GM18870 (cell line): ENCODE results near the gene ARX.

Source experiments
- ATAC-seq: cut with Tn5 transposase; IDR thresholded peaks from one replicate; pipeline ENCODE4 v1.9.1; 2021; ENCODE audit warnings: moderate library complexity; ENCODE audit not compliant: unreplicated experiment

Gene ARX

DNA sequence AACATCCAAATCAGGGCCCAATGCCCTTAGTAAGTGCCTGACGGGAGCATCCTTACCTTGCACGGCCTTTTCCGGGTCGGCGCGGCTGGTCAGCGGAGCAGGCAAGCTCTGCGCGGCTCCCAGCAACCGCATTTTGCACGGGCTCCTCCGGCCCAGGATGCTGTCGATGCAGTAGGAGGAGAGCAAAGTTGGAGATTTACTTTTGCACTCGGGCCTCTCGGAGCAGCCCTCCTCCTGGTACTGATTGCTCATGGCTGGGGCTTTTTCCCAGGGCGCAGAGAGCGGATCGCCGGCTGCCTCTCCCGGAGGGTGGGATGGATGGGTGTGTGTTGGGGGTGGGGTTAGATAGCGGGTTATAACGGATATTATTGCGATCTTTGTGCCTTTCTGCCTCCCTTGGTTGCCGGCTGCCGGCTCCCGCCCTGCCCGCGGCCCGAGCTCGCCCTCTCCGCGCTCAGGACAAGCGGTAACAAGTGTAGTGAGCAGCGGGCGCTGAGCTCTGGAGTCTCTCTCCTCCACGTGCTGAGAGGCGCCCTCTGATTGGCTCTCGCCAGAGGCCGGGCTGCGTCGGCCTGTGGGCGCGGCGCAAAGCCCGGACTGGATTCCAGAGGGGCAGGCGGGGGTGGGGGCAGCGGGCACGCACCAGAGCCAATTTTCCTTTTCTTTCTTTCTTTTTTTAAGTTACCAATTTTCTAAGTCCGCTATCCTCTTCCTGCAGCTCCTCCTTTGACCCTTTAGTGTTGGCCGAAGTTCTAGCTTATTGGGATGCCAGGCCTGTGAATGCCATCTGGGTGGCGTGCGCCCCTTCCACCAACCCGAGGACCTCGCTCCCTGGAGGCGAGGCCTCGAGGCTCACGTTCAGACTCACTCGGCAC is at the start of gene ARX:
Gene ARX (minus strand): TSS at position 480 of the 875 bp plus-strand sequence. CDS start 228 bp downstream, at position 252.
- ATAC-seq: no peak

DNA sequence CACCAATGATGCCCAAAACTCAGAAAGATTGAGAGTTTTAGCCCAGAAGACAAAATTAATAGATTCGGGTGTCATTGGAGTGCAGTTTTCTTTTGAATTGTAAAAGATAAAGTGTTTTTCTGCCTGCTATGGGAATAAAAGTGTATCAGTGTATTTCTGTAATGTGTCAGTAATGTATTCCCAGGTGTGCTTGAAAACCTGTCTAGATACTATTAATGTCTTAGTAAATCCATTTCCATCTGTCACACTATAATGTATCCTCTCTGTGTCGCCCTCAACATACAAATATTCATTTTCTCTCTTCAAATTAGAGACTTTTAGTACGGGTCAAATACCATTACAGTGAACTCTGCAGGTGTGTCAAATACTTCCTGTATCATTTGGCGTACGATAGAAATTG is 43.5 kb upstream of the ARX start:
- no peak for ATAC-seq

DNA sequence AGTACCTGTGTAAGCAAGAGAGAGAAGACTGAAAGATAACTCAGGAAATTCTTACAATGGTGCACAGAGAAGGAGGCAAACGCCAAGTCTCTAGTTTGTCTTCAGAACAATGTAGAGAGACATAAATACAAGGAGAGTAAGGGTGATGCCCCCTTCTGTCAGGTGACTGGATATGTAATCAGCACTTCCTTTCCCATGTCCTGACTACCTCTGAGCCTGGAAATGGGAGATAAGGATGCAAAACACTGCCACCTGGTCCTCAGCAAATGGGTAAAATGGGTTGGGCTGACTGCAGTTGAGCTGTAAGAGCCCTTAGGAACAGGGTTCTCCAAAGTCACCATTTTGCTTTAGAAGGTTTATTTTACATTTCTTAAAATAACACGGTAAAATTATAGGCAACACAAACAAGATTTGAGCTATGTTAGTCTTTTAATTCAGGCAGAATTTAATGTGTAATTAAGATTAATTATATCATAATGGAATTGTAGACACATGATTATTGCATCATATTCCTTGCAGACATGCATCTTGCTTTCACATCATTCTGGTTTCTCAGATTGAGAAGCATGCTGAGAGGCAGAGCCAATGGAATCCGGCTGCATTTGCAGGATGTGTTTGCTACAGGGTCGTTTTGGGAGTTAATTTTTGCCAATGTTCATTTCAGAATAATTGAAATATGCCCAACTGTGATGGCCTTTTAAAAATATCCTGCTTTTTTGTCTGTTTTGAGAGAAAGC is 37.2 kb upstream of the ARX start:
- ATAC-seq: no peak

DNA sequence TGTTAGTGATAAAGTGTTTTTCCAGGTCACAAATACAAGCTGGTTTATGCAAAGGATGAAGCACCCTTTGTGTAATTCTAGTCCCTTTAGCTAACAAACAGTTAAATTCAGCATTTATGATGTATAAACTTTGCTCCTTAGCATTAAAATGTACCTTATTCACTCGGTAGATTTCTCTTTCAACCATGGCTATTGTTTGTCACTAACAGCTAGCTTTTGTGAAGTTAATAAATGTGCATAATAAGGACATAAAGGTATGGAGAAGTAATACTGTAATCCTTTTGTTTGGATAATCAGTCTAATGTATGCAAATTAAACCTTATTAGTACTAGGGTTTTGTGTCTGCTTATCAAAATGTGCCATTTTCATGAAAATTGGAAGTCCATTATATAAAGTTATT is 34.2 kb upstream of the ARX start:
- no peak for ATAC-seq

DNA sequence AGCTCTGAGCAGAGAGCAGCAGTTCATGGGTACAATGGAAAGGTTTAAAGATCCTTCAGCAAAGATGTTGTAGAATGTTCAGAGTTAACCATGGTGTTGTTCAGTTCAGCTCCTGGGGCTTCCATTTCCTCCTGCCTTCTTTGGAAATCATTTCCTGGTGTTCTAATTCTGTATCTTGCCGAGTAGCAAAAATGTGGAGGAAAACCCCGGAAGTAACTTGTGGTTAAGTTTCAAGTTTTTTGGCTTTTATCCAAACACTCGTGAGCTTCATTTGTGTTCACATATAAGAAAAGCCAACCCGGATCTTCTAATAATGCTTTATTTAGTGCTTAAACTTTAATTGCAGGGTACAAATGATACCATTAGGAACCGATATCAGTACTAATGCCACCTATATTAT is 33.6 kb upstream of the ARX start:
- no peak for ATAC-seq

DNA sequence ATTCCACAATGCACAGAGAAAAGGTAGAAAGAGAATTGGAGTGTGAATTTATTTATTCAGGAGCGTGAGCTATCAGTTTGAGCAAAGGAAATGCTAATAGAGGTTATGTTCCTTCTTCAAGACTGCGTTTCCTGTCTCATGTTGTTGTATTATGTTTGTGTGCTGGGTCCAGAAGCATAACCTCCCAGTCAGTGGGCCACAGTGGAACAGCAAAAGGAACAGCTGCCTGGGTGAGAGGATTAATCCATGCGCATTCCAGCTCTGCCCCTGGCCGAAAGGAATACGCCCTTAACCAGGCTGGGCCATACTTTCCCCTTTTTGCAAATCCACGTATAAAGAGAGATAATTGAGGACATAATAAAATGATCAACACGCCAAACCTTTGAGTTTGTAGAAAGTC is 32.4 kb upstream of the ARX start:
- no peak for ATAC-seq

DNA sequence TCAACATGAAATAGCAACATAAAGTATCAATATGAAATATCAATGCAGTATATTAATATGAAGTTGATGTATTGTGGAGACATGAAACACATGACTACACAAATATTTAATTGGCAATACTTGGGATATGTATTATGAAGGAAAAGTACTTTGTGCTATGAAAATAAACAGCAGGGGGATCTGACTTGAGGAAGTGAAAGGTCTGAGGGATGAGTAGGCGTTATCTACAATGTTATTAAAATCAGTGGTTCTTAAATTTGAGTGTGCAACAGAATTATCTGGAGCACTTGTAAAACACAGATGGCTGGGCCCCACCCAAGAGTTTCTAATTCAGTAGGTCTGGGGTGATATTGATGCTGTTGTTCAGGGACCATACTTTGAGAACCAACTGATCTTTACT is 27.4 kb upstream of the ARX start:
- ATAC-seq: no peak

DNA sequence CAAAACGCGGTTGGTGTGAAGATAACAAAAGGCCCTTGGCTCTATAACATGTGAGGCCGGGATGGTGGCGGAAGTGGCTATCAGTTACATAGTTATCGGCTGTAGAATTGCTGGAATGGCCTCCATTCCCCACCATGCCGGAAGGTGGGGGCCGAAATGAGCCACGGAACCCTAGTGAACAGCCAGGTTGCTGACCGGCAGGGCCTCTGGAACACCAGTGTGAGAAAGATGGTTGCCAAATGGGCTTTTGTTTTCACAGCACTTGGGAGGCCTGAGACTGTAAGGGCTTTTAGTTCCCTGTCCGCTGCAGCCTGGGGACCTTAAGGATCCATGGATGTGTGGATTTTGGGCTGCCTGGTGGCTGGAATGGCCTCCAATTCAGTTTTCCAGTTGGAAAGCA is 23.3 kb upstream of the ARX start:
- ATAC-seq: no peak

DNA sequence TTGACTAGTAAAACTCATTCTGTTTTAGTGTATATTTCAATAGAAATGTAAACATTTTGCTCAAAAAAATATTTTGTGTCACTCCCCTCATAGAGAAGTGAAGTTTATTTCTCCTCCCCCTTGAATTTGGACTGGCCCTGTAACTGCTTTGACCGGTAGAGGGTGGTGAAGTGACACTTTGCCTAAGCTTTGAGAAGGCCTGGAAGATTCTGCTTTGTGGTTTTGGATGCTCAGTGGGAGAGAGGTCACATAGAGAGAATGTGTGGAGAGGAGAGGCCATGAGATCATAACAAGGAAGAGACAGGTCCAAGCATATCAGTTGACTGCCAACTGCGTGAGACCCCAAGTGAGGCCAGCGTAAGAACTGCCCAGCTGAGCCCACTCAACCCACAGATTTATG is 19.1 kb upstream of the ARX start:
- ATAC-seq: no peak

DNA sequence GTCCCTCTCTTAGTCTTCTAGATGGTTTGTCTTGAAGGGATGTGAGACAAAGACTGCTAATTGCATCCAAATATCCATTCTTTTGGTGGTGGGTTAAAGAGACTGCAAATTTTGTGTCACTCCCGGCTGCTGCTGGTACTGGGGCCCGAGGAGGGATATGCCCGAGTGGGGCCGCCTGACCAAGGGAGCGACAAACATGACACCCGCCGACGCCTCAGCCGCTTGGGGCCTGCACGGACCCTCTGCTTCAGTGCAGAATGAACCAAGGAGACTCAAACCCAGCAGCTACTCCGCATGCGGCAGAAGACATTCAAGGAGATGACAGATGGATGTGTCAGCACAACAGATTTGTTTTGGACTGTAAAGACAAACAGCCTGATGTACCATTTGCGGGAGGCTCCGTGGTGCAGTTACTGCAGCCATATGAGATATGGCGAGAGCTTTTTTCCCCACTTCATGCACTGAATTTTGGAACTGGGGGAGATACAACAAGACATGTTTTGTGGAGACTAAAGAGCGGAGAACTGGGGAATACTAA is 13.6 kb upstream of the ARX start:
- ATAC-seq: no peak

DNA sequence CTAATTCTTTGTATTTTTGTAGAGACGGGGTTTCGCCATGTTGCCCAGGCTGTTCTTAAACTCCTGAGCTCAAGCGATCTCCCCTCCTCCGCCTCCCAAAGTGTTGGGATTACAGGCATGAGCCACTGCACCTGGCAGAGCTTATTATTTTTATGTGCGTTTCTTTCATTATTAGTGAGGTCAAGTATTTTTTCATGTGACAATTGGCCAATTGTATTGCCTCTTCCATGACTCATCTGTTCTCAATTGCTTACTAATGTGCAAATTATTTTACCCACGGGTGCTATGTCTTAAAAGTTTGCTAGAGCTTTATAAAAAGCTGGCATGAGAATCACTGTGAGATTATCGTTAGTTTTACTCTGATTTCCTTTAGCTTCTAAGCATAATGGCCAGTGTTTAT is 13.0 kb upstream of the ARX start:
- no peak for ATAC-seq

DNA sequence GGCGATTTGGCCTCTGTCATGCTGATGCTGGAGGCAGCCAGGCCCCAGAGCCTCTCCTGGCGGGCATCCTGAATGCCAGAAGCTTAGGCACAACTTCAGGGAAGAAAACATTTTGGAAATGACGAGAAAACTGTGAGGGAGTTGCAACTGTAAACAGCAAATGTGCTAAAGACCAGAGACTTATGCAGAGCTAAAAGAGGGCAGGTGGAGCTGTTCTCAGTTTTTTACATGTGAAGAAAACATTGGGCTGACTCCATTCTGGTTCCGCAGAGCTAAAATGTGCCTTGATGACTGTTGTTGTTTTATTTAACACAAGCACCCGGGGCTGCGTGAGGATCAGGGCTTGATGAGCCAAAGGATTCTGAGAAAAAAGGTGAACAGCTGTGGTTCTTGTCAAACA is 10.8 kb upstream of the ARX start:
- ATAC-seq: no peak

DNA sequence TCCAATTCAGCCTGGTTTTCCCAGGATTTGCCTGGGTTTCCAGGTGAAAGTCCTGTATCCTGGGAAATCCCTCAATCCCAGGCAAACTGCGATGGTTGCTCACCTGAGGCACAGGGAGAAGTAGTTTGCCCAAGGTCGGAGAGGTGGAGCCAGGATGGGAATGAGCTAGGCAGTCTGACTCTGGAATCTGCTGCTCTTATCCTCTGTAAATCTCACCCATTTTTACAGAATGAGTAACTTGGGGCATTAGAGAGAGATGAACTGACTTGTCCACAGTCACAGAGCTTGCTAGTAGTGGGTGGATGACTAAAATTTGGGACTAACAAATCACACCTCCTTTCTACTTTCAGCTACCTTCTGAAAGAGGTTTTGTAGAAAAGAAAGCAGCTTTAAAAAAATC is 9.8 kb upstream of the ARX start:
- ATAC-seq: no peak

DNA sequence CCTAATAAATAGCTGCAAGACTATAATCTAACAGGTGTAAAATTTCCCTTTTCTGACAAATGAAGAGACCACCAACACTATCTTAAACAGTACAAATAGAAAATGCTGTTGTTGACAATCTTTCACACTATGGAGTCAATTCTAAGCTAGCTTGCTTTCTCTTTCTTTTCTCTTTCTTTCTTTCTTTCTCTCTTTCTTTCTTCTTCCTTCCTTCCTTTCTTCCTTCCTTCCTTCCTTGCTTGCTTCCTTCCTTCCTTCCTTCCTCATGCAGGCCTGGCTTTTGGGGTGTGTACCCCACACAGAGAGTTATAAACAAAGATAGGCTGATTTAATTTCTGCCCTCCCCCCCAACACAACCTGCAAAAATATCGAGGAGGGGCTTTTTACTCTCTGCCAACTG is 8.1 kb upstream of the ARX start:
- no peak for ATAC-seq

DNA sequence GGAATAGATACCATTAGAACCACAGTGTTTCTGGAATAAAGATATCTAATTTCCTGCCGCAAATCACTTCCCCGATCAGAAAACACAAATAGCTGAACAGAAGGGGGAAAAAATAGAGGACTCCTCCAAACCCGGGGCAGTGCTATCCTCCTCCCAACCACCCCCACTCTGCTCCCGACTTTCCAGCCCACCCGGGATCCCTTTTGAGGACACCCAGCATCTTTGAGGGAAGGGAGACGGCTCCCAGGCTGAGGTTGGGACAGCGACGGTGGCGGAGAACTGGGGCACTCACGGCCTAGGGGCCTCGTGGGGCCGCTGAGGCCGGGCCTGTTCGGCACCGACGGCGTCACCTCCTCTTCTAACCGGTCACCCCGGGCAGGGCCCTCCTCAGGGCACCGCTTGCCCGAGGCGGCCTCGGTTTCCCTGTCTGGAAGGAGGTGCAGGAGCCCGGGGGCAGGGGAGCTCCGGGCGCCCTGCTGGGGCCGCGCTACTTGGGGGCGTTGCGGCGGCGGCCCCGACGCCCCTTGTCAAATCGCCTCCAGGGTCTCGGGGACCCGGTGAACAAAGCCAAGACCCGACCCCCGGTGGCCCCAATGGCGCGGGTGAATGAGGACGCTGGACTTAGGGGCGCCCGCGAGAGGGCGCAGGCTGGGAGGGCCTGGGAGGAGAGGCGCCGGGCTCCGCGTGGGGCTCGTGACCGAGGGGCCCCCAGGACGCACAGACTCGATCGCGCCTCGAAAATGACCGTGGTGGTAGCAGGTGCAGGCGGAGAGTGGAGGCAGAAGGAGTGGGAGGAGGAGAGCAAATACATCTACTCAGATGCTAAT is 6.9 kb upstream of the ARX start:
- ATAC-seq: no peak

DNA sequence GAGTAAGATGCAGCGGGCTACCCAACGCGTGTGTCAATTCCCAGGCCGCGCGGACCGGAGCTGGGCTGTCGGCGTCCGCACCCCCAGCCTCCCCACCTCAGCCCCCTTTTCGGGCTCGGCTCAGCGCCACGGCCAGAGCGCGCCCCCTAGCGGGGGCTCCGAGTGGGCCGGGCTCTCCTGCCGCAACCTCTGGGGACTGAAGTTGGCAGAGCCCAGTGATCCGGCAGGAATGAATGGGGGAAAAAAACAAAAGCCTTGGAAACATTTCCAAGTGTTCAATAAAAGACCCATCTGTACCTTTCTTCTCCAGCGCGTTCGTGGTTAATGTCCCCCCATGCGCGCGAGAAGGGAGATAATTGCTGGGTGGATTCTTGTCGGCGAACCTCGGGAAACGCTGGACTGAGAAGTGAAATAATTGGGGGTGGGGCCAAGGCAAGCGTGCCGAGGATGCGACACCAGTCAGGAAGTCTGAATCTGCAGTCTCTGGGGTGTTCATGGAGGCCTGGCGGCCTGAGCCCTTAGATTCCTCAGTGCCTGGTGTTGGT is 5.2 kb upstream of the ARX start:
- ATAC-seq: no peak

DNA sequence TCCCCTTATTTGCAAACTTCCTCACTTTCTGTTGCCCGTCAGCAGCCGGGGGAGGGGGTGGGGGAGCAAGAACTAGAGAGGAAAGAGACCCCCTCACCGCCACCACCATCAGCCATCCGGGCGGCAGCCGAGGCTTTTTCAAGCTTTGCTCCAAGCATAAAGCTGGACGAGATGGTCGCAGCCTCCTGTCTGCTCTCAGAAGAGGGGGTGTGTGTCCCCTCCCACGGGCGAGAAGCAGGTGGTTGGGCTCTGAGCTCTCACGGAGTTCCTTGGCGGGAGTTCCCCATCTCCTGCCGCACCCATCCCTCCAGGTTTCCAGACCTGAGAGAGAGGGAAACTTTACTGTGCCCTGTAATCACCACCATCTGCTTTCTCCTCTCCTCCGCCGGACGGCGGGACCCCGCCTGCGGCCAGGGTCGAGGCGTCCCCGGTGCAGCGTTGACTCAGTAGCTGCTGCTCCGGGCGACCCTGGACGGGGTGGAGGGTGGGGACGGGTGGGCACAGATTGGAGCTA is 4.7 kb upstream of the ARX start:
- no peak for ATAC-seq

DNA sequence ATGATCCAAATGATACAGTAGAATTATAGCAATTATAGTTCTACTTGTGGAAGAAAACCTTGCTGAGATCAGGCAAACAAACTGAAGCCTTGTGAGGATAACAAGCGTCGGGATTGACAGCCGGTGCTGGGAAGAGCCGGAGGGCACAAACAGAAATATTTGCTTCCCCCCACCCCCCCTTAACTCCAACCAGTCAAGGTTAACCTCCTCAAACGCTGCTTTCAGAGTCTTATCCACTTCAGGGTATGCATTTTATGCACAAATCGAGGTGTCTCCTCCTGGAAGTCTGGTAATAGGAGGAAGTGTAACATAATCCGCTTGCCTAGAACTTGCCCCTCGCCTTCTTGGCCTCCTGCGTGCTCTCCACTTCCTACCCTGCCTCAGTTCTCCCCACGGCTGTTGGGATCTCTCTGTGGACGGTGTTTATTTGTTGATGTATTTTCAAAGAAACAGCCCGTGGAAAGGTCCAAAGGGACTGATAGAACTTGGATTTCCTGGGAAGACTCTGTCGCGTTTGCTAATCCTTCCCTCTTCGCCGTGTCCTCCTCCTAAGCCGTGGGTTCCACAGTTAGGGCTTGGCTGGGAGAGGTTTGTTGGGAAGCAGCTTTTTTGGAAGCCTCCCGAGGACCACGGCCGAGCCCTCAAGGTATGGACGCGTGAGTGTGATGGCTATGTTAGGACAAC is 4.1 kb upstream of the ARX start:
- no peak for ATAC-seq

DNA sequence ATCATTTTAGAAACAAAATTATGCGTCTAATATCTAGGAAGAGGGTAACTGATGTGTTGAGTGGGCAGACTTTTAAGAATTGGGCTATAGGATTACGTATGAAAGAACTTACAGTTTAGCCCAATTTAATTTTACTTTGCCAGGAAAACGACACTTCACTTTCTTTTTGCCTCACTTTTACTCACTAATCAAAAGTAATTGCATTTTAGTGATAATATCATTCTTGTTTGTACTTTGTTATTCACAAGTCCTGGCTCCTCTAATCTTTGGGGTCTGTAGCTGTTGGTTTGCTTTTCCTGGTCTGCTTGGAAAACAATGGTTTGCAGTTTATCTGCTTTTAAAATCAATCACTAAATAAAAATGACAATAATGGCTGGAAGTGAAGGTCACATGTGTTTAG is 2.9 kb upstream of the ARX start:
- ATAC-seq: no peak

DNA sequence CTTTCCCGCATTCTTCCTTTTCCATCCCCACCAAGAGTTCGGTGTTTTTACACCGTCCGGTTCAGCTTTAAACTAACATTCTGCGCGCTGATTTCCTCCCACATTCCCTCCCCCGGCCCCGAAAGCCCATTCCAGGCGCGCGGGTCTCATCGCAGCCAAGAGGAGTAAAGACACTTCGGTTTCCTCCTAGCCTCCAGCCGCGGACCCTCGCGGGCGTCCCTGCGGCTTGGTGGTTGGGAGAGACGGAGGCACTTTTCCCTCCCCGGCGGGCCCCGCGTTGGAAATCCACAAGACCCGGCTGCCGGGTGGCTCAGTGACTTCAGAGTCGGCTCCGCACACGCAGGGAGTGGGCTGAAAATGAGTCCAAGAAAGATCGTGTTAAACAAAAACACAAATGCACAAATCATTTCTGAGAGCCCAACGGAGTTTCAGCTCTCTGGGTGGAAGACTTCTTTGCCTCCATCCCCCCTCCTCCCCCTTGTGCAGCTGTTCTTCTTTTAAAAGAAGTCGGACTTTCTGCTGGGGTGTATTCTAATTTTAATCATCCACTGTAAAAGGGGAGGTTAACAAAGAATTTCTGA is 2.0 kb upstream of the ARX start:
- ATAC-seq: no peak
